ENCODE measurements around the gene SIPA1L3. TPM values are rescaled to one million over a fixed set of nuclear protein-coding genes. Genes with fewer than 3 reads are reported as not detected.

SIPA1L3 gene
- total RNA-seq, 1 donor: 28.9 TPM

GRCh38 chr19:38162094-38162493, 255.1 kb downstream of the SIPA1L3 start:
- TF ChIP-seq CTCF (IDR thresholded peaks at IDR 0.05; ENCODE audit: insufficient read depth, low read length): no peak
- no peak for DNase-seq (ENCODE audit: low read depth)
- no peak overlapping the region for H3K4me3 ChIP-seq (ENCODE audit: low read depth, low read length)

GRCh38 chr19:38162632-38163031, 255.6 kb downstream of the SIPA1L3 start:
- no peak overlapping the region for H3K4me3 ChIP-seq (ENCODE audit: low read depth, low read length)
- no peak for DNase-seq (ENCODE audit: low read depth)
- no peak for TF ChIP-seq CTCF (IDR thresholded peaks at IDR 0.05; ENCODE audit: insufficient read depth, low read length)

- DNase-seq (ENCODE audit: low read depth): no peak
- H3K4me3 ChIP-seq (ENCODE audit: low read depth, low read length): no peak overlapping the region
- no peak for TF ChIP-seq CTCF (IDR thresholded peaks at IDR 0.05; ENCODE audit: insufficient read depth, low read length)
These were observed 256.6 kb downstream of the SIPA1L3 start for GRCh38 chr19:38163419-38164290.

- no peak for TF ChIP-seq CTCF (IDR thresholded peaks at IDR 0.05; ENCODE audit: insufficient read depth, low read length)
- H3K4me3 ChIP-seq (ENCODE audit: low read depth, low read length): no peak overlapping the region
- DNase-seq (ENCODE audit: low read depth): no peak
These were observed 257.5 kb downstream of the SIPA1L3 start for GRCh38 chr19:38164526-38164925.

- no peak for TF ChIP-seq CTCF (IDR thresholded peaks at IDR 0.05; ENCODE audit: insufficient read depth, low read length)
- DNase-seq (ENCODE audit: low read depth): no peak
- no peak overlapping the region for H3K4me3 ChIP-seq (ENCODE audit: low read depth, low read length)
These were observed 258.3 kb downstream of the SIPA1L3 start for GRCh38 chr19:38165335-38165734.

- no peak for TF ChIP-seq CTCF (IDR thresholded peaks at IDR 0.05; ENCODE audit: insufficient read depth, low read length)
- no peak for DNase-seq (ENCODE audit: low read depth)
These were observed 261.6 kb downstream of the SIPA1L3 start for GRCh38 chr19:38168637-38169036.

More at GRCh38 chr19:38168637-38169036, 261.6 kb downstream of the SIPA1L3 start:
- H3K4me3 ChIP-seq (ENCODE audit: low read depth, low read length): no peak overlapping the region

All from fibroblast of the aortic adventitia (primary cell).